ENCODE measurements around the gene GFI1B. TPM values are rescaled to one million over a fixed set of nuclear protein-coding genes. Genes with fewer than 3 reads are reported as not detected.
"Not testable (repeated sequence)": the region's sequence is repeated elsewhere in the genome, so short reads cannot be mapped to it uniquely, and the experiment has no call there.

The GFI1B gene
- total RNA-seq, 8 experiments from 2014 or later = 0.09 to 0.85 (median 0.13) TPM; not detected in 2

- WGBS, 10 experiments = 73 to 100% (median 88%) methylated on average over 3 to 8 of the region's 8 CpGs; no CpG with 5 or more reads in 1 of the 10 experiments
- ATAC-seq (replicated peaks in 6 of 8) = no peak
- in situ Hi-C loops (cut with MboI; ENCODE audit: low pct_unique_long_range_greater_than_20kb in 2 of 9, low sequenced_read_pairs in 9 of 9, unreplicated experiment in 9 of 9) = no loop called here
- no peak overlapping the region for H3K4me3 ChIP-seq
- peaks cover 12 to 16% of the 10 kb centered on the region in 2 donors for H3K4me1 ChIP-seq (replicated peaks in 1 of 2)
- H3K27ac ChIP-seq = no peak overlapping the region
Measured at GRCh38 chr9:132947756-132948155, 30.7 kb upstream of the GFI1B start.

DNA sequence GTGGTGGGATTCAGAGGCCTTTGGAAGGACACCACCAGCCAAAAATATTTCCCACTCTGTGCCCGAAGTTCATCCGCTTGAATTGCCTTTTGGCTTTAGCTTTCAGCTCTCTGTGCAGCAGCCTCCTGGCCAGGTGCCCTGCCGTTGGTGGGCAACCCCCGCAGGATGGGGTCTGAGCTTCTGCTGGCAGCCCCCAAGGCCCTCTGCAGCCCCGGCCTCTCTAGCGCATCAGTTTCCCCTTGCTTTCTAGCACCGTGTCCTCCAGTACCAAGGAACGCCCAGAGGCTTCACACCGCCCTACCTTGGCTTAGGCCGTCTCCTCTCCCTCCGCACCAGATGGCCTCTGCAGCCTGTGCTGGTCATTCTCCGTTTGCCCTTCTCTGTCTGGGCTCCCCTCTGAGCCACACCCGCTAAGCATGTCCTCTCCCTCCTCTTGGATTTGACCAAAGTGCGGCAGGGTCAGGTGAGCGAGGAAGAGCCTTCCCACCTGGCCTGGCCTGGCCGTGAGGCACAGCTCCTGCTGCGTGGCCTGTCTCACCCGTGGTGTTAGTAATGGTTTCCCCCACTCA lies 29.9 kb upstream of the GFI1B start:
- no peak overlapping the region for H3K4me3 ChIP-seq
- peaks cover 5 to 12% of the 10 kb centered on the region in 2 donors for H3K4me1 ChIP-seq (replicated peaks in 1 of 2)
- no peak overlapping the region for H3K27ac ChIP-seq
- ATAC-seq (replicated peaks in 6 of 8) = no peak
- 70 to 100% (median 85%) methylated on average over 1 to 8 of the region's 18 CpGs; no CpG with 5 or more reads in 4 of the 10 experiments for WGBS, 10 experiments
- in situ Hi-C loops (cut with MboI; ENCODE audit: low pct_unique_long_range_greater_than_20kb in 2 of 9, low sequenced_read_pairs in 9 of 9, unreplicated experiment in 9 of 9) = no loop called here

GRCh38 chr9:132949709-132950108 lies 28.8 kb upstream of the GFI1B start:
- ATAC-seq (replicated peaks in 6 of 8) = no peak
- Histone ChIP-seq H3K4me1 (replicated peaks in 1 of 2) (peaks cover 5 to 9% of the 10 kb centered on the region in 2 donors), H3K27ac (no peak overlapping the region), H3K4me3 (no peak overlapping the region)
- WGBS, 10 experiments = 33 to 100% (median 67%) methylated on average over 1 to 3 of the region's 4 CpGs; no CpG with 5 or more reads in 4 of the 10 experiments
- in situ Hi-C loops (cut with MboI; ENCODE audit: low pct_unique_long_range_greater_than_20kb in 2 of 9, low sequenced_read_pairs in 9 of 9, unreplicated experiment in 9 of 9) = no loop called here

GRCh38 chr9:132955123-132955522 lies 23.4 kb upstream of the GFI1B start:
- no peak overlapping the region for H3K27ac ChIP-seq
- no peak for ATAC-seq (replicated peaks in 6 of 8)
- no peak overlapping the region for H3K4me3 ChIP-seq
- WGBS, 10 experiments = 19 to 86% (median 59%) methylated on average over 1 to 2 of the region's 2 CpGs; no CpG with 5 or more reads in 1 of the 10 experiments
- in situ Hi-C loops (cut with MboI; ENCODE audit: low pct_unique_long_range_greater_than_20kb in 2 of 9, low sequenced_read_pairs in 9 of 9, unreplicated experiment in 9 of 9) = no loop called here
- H3K4me1 ChIP-seq (replicated peaks in 1 of 2) = no peaks in the 10 kb centered on the region

DNA sequence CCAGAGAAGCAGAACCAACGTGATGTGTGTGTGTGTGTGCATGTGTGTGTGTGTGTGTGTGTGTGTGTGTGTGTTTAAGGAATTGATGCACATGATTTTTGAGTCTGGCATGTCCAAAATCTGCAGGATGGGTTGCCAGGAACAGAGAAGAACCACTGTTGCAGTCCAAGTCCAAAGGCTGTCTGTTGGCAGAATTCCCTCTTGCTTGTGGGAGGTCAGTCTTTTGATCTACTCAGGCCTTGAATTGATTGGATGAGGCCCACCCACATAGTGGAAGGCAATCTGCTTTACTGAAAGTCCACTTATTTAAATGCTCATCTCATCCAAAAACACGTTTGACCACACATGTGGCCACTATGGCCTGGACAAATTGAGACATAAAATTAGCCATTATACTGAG lies 22.7 kb upstream of the GFI1B start:
- in situ Hi-C loops (cut with MboI; ENCODE audit: low pct_unique_long_range_greater_than_20kb in 2 of 9, low sequenced_read_pairs in 9 of 9, unreplicated experiment in 9 of 9) = no loop called here
- no peak for ATAC-seq (replicated peaks in 6 of 8)
- H3K27ac ChIP-seq = no peak overlapping the region
- no peak overlapping the region for H3K4me3 ChIP-seq
- no peaks in the 10 kb centered on the region for H3K4me1 ChIP-seq (replicated peaks in 1 of 2)
- 0 to 43% (median 17%) methylated on average over 1 to 2 of the region's 2 CpGs; no CpG with 5 or more reads in 3 of the 10 experiments for WGBS, 10 experiments

GRCh38 chr9:132957805-132958204 lies 20.7 kb upstream of the GFI1B start:
- Histone ChIP-seq H3K4me1 (replicated peaks in 1 of 2) (no peaks in the 10 kb centered on the region), H3K4me3 (no peak overlapping the region), H3K27ac (no peak overlapping the region)
- ATAC-seq (replicated peaks in 6 of 8) = no peak
- in situ Hi-C loops (cut with MboI; ENCODE audit: low pct_unique_long_range_greater_than_20kb in 2 of 9, low sequenced_read_pairs in 9 of 9, unreplicated experiment in 9 of 9) = no loop called here
- 57 to 96% (median 77%) methylated on average over 1 to 6 of the region's 6 CpGs; no CpG with 5 or more reads in 2 of the 10 experiments for WGBS, 10 experiments

DNA sequence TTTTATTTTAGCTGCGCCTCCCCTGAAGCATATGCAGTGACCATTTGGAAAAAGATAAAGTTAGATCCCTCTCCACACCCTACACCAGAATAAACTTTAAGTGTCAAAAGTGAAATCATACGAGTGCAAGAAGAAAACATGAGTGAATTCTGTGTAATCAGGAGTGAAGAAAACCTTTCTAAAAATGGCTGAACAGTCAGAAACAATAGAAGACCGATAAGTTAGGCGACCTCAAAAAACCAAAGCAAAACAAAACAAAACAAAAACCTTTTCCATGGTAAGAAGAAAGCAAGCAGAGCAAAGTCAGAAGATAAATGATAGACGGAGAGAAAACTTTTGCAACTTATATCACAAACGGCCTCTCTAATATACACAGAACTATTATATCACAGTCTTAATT lies 17.5 kb upstream of the GFI1B start:
- Histone ChIP-seq H3K4me3 (no peak overlapping the region), H3K27ac (no peak overlapping the region), H3K4me1 (replicated peaks in 1 of 2) (no peaks in the 10 kb centered on the region)
- WGBS, 10 experiments = 44 to 91% (median 64%) methylated on average over 2 to 6 of the region's 6 CpGs
- in situ Hi-C loops (cut with MboI; ENCODE audit: low pct_unique_long_range_greater_than_20kb in 2 of 9, low sequenced_read_pairs in 9 of 9, unreplicated experiment in 9 of 9) = no loop called here
- no peak for ATAC-seq (replicated peaks in 6 of 8)

- H3K4me1 ChIP-seq (replicated peaks in 1 of 2) = peaks cover 0 to 6% of the 10 kb centered on the region in 2 donors
- ATAC-seq (replicated peaks in 6 of 8) = no peak
- no peak overlapping the region for H3K4me3 ChIP-seq
- 67 to 100% (median 79%) methylated on average over 2 to 8 of the region's 9 CpGs; no CpG with 5 or more reads in 4 of the 10 experiments for WGBS, 10 experiments
- H3K27ac ChIP-seq = no peak overlapping the region
- in situ Hi-C loops (cut with MboI; ENCODE audit: low pct_unique_long_range_greater_than_20kb in 2 of 9, low sequenced_read_pairs in 9 of 9, unreplicated experiment in 9 of 9) = no loop called here
Measured at GRCh38 chr9:132965478-132965877, 13.0 kb upstream of the GFI1B start.

DNA sequence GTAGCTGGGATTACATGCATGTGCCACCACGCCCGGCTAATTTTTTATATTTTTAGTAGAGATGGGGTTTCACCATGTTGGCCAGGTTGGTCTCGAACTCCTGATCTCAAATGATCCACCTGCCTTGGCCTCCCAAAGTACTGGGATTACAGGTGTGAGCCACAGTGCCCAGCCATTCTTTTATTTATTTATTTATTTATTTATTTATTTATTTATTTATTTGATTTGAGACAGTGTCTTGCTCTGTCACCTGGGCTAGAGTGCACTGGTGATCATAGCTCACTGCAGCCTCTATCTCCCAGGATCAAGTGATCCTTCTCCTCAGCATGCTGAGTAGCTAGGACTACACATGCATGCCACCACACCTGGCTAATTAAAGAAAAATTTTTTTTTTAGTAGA lies 10.6 kb upstream of the GFI1B start:
- H3K4me3 ChIP-seq; ATAC-seq (replicated peaks in 6 of 8); H3K4me1 ChIP-seq (replicated peaks in 1 of 2); H3K27ac ChIP-seq; in situ Hi-C loops (cut with MboI; ENCODE audit: low pct_unique_long_range_greater_than_20kb in 2 of 9, low sequenced_read_pairs in 9 of 9, unreplicated experiment in 9 of 9): not testable (repeated sequence)
- 88 to 90% (median 90%) methylated on average over 2 to 3 of the region's 3 CpGs; no CpG with 5 or more reads in 7 of the 10 experiments for WGBS, 10 experiments

- peak in 2 of 8 experiments; percentile 27 to 76 for ATAC-seq (replicated peaks in 6 of 8)
- in situ Hi-C loops (cut with MboI; ENCODE audit: low pct_unique_long_range_greater_than_20kb in 2 of 9, low sequenced_read_pairs in 9 of 9, unreplicated experiment in 9 of 9) = no loop called here
- no peak overlapping the region for H3K4me3 ChIP-seq
Measured at GRCh38 chr9:132969783-132970182, 8.7 kb upstream of the GFI1B start.

GRCh38 chr9:132970324-132971062 lies 8.0 kb upstream of the GFI1B start:
- 69 to 100% (median 87%) methylated on average over 1 to 10 of the region's 16 CpGs; no CpG with 5 or more reads in 1 of the 10 experiments for WGBS, 10 experiments
- Histone ChIP-seq H3K27ac (no peak overlapping the region), H3K4me1 (replicated peaks in 1 of 2) (peaks cover 0 to 6% of the 10 kb centered on the region in 2 donors), H3K4me3 (no peak overlapping the region)
- peak in 2 of 8 experiments; percentile 13 to 15 for ATAC-seq (replicated peaks in 6 of 8)
- in situ Hi-C loops (cut with MboI; ENCODE audit: low pct_unique_long_range_greater_than_20kb in 2 of 9, low sequenced_read_pairs in 9 of 9, unreplicated experiment in 9 of 9) = no loop called here

More at GRCh38 chr9:132969783-132970182, 8.7 kb upstream of the GFI1B start:
- H3K4me1 ChIP-seq (replicated peaks in 1 of 2) = peaks cover 0 to 6% of the 10 kb centered on the region in 2 donors
- H3K27ac ChIP-seq = no peak overlapping the region
- 0 to 65% (median 8%) methylated on average over 2 to 7 of the region's 7 CpGs; no CpG with 5 or more reads in 3 of the 10 experiments for WGBS, 10 experiments

DNA sequence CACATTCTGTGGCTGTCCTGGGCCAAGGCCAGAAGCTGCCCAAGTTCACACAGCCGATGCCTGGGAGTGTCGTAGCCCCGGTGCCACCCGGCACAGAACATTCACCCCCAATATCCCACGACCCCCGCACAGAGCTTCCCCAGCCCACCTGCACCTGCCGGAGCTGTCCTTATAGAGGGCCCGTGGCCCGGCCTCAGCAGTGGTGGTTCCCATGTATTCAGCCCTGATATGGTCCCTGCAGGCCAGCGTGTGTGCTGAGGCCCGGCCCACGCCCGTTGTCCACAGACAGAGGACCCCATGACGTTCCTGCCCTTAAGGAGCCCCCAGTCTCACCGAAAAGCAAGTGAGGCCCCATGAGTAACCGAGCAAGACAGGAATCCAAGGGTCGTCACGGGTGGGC lies 5.3 kb upstream of the GFI1B start:
- ATAC-seq (replicated peaks in 6 of 8) = no peak
- WGBS, 10 experiments = 75 to 95% methylated on average over 4 of the region's 18 CpGs; no CpG with 5 or more reads in 8 of the 10 experiments
- H3K4me1 ChIP-seq (replicated peaks in 1 of 2) = peaks cover 3 to 4% of the 10 kb centered on the region in 2 donors
- H3K27ac ChIP-seq = no peak overlapping the region
- no peak overlapping the region for H3K4me3 ChIP-seq
- in situ Hi-C loops (cut with MboI; ENCODE audit: low pct_unique_long_range_greater_than_20kb in 2 of 9, low sequenced_read_pairs in 9 of 9, unreplicated experiment in 9 of 9) = no loop called here

- no peak for ATAC-seq (replicated peaks in 6 of 8)
- H3K4me1 ChIP-seq (replicated peaks in 1 of 2) = peaks cover 3 to 6% of the 10 kb centered on the region in 2 donors
- in situ Hi-C loops (cut with MboI; ENCODE audit: low pct_unique_long_range_greater_than_20kb in 2 of 9, low sequenced_read_pairs in 9 of 9, unreplicated experiment in 9 of 9) = no loop called here
- no peak overlapping the region for H3K27ac ChIP-seq
- H3K4me3 ChIP-seq = no peak overlapping the region
- WGBS, 10 experiments = 20 to 100% (median 44%) methylated on average over 1 to 5 of the region's 5 CpGs; no CpG with 5 or more reads in 3 of the 10 experiments
Measured at GRCh38 chr9:132973713-132974112, 4.8 kb upstream of the GFI1B start.

All from motor neuron (in vitro differentiated cells).